Chondrocyte (in vitro differentiated cells): ENCODE measurements around the gene FMNL2. TPM values are rescaled to one million over a fixed set of nuclear protein-coding genes. Genes with fewer than 3 reads are reported as not detected.
A peak's percentile ranks its signal among the peaks of the same experiment; 100 is the strongest.

Experiments used
- DNase-seq: peaks from one replicate; pipeline ENCODE4 v3.0.0; 2021; ENCODE audit warnings: mixed read lengths, low spot score
- H3K27ac Mint-ChIP-seq: one replicate; pipeline ENCODE4 v1.8.0; 2021; ENCODE audit warnings: mild to moderate bottlenecking, moderate library complexity, mixed read lengths; ENCODE audit not compliant: unreplicated experiment
- H3K27me3 Mint-ChIP-seq: 2 replicates; pipeline ENCODE4 v1.8.0; 2021; ENCODE audit warnings: low read depth, mixed read lengths
- H3K36me3 Mint-ChIP-seq: 2 replicates; pipeline ENCODE4 v1.8.0; 2021; ENCODE audit warnings: low read depth, mixed read lengths
- H3K4me1 Mint-ChIP-seq: 2 replicates; pipeline ENCODE4 v1.8.0; 2021; ENCODE audit warnings: low read depth, mild to moderate bottlenecking, mixed read lengths
- H3K4me3 Mint-ChIP-seq: one replicate; pipeline ENCODE4 v1.8.0; 2021; ENCODE audit warnings: mild to moderate bottlenecking, moderate library complexity, mixed read lengths; ENCODE audit not compliant: unreplicated experiment
- H3K9me3 Mint-ChIP-seq: 2 replicates; pipeline ENCODE4 v1.8.0; 2021; ENCODE audit warnings: low read depth, mixed read lengths
- CTCF ChIP-seq: fragments of 200-600 bp; sonication (generic); IDR thresholded peaks from 2 replicates; pipeline ENCODE4 v1.5.0; 2021; ENCODE audit warnings: antibody characterized with exemption, mild to moderate bottlenecking, moderate library complexity
- total RNA-seq: library from RNA; stranded (reverse); gene quantifications from 3 replicates; pipeline ENCODE4 v1.2.1, GENCODE V29; 2021

FMNL2 gene
- total RNA-seq, 1 donor from 2014 or later, result 33.9 TPM

- DNase-seq, result no peak
- no peak for TF ChIP-seq CTCF
- H3K4me3 Mint-ChIP-seq, result no peak overlapping the region
- H3K4me1 Mint-ChIP-seq, result peaks cover 60% of the 10 kb centered on the region
- no peaks in the 10 kb centered on the region for H3K27me3 Mint-ChIP-seq
- H3K27ac Mint-ChIP-seq, result no peak overlapping the region
- H3K36me3 Mint-ChIP-seq, result no peaks in the 10 kb centered on the region
- H3K9me3 Mint-ChIP-seq, result no peaks in the 10 kb centered on the region
Observed at GRCh38 chr2:152411154-152411553, 76.2 kb downstream of the FMNL2 start.

- no peaks in the 10 kb centered on the region for H3K9me3 Mint-ChIP-seq
- H3K4me1 Mint-ChIP-seq, result peaks cover 41% of the 10 kb centered on the region
- no peak for DNase-seq
- no peak overlapping the region for H3K27ac Mint-ChIP-seq
- no peaks in the 10 kb centered on the region for H3K27me3 Mint-ChIP-seq
- no peak overlapping the region for H3K4me3 Mint-ChIP-seq
- H3K36me3 Mint-ChIP-seq, result no peaks in the 10 kb centered on the region
- no peak for TF ChIP-seq CTCF
Observed at GRCh38 chr2:152413228-152414030, 78.5 kb downstream of the FMNL2 start.

- no peak overlapping the region for H3K27ac Mint-ChIP-seq
- H3K36me3 Mint-ChIP-seq, result no peaks in the 10 kb centered on the region
- H3K27me3 Mint-ChIP-seq, result no peaks in the 10 kb centered on the region
- H3K4me1 Mint-ChIP-seq, result peaks cover 42% of the 10 kb centered on the region
- no peaks in the 10 kb centered on the region for H3K9me3 Mint-ChIP-seq
- DNase-seq, result no peak
- H3K4me3 Mint-ChIP-seq, result no peak overlapping the region
- no peak for TF ChIP-seq CTCF
Observed at GRCh38 chr2:152415231-152415642, 80.3 kb downstream of the FMNL2 start.

GRCh38 chr2:152415796-152416195, 80.8 kb downstream of the FMNL2 start:
- no peak for DNase-seq
- Mint-ChIP-seq H3K27me3 (no peaks in the 10 kb centered on the region), H3K9me3 (no peaks in the 10 kb centered on the region), H3K4me3 (no peak overlapping the region), H3K27ac (no peak overlapping the region), H3K36me3 (no peaks in the 10 kb centered on the region), H3K4me1 (peaks cover 44% of the 10 kb centered on the region)
- TF ChIP-seq CTCF, result no peak

GRCh38 chr2:152418688-152419087, 83.7 kb downstream of the FMNL2 start:
- Mint-ChIP-seq H3K27ac (no peak overlapping the region), H3K36me3 (no peaks in the 10 kb centered on the region), H3K27me3 (no peaks in the 10 kb centered on the region), H3K4me3 (no peak overlapping the region), H3K9me3 (no peaks in the 10 kb centered on the region), H3K4me1 (peaks cover 45% of the 10 kb centered on the region)
- no peak for DNase-seq
- peak; percentile 44 for TF ChIP-seq CTCF
